Anterior cingulate cortex (tissue), 58 donors: ENCODE measurements around the gene NAALADL2.

Experiments
- DNase-seq, 58 donors: peaks; one replicate each; lab custom pipeline; 2025; lab: John Stamatoyannopoulos, UW

NAALADL2 gene

GRCh38 chr3:174958671-174959328, 99.7 kb downstream of the NAALADL2 start:
- peak in 2 of 58 donors; percentile 2 to 8 for DNase-seq

- no peak for DNase-seq
Observed at GRCh38 chr3:174959556-174960065, 100.5 kb downstream of the NAALADL2 start.

GRCh38 chr3:174960898-174961297, 101.8 kb downstream of the NAALADL2 start:
- no peak for DNase-seq

GRCh38 chr3:174973465-174973864, 114.3 kb downstream of the NAALADL2 start:
- DNase-seq: no peak

GRCh38 chr3:174986685-174987084, 127.6 kb downstream of the NAALADL2 start:
- no peak for DNase-seq

- no peak for DNase-seq
Observed at GRCh38 chr3:175001091-175001490, 142.0 kb downstream of the NAALADL2 start.

- no peak for DNase-seq
Observed at GRCh38 chr3:175002732-175003143, 143.6 kb downstream of the NAALADL2 start.

- no peak for DNase-seq
Observed at GRCh38 chr3:175003590-175003989, 144.5 kb downstream of the NAALADL2 start.

- DNase-seq: no peak
Observed at GRCh38 chr3:175005193-175005592, 146.1 kb downstream of the NAALADL2 start.

GRCh38 chr3:175005881-175006280, 146.7 kb downstream of the NAALADL2 start:
- DNase-seq: no peak

GRCh38 chr3:175007306-175007705, 148.2 kb downstream of the NAALADL2 start:
- DNase-seq: no peak

- DNase-seq: no peak
Observed at GRCh38 chr3:175009295-175009694, 150.2 kb downstream of the NAALADL2 start.

GRCh38 chr3:175015056-175015635, 156.0 kb downstream of the NAALADL2 start:
- DNase-seq: no peak

- no peak for DNase-seq
Observed at GRCh38 chr3:175018946-175019727, 160.0 kb downstream of the NAALADL2 start.

GRCh38 chr3:175020101-175020500, 161.0 kb downstream of the NAALADL2 start:
- no peak for DNase-seq

GRCh38 chr3:175029828-175030227, 170.7 kb downstream of the NAALADL2 start:
- no peak for DNase-seq

- no peak for DNase-seq
Observed at GRCh38 chr3:175039875-175040274, 180.7 kb downstream of the NAALADL2 start.

GRCh38 chr3:175041369-175041768, 182.2 kb downstream of the NAALADL2 start:
- no peak for DNase-seq

- no peak for DNase-seq
Observed at GRCh38 chr3:175046601-175047000, 187.5 kb downstream of the NAALADL2 start.

- DNase-seq: no peak
Observed at GRCh38 chr3:175047786-175048185, 188.7 kb downstream of the NAALADL2 start.

GRCh38 chr3:175057401-175057800, 198.3 kb downstream of the NAALADL2 start:
- DNase-seq: peak in 3 of 58 donors; percentile 0 to 14 (median 12)
